Kidney glomerular epithelial cell (primary cell): Measurements from ENCODE around the gene SOX12.

Experiments used
- DNase-seq: peaks from one replicate; lab custom pipeline; 2025; lab: John Stamatoyannopoulos, UW

SOX12 gene

DNA sequence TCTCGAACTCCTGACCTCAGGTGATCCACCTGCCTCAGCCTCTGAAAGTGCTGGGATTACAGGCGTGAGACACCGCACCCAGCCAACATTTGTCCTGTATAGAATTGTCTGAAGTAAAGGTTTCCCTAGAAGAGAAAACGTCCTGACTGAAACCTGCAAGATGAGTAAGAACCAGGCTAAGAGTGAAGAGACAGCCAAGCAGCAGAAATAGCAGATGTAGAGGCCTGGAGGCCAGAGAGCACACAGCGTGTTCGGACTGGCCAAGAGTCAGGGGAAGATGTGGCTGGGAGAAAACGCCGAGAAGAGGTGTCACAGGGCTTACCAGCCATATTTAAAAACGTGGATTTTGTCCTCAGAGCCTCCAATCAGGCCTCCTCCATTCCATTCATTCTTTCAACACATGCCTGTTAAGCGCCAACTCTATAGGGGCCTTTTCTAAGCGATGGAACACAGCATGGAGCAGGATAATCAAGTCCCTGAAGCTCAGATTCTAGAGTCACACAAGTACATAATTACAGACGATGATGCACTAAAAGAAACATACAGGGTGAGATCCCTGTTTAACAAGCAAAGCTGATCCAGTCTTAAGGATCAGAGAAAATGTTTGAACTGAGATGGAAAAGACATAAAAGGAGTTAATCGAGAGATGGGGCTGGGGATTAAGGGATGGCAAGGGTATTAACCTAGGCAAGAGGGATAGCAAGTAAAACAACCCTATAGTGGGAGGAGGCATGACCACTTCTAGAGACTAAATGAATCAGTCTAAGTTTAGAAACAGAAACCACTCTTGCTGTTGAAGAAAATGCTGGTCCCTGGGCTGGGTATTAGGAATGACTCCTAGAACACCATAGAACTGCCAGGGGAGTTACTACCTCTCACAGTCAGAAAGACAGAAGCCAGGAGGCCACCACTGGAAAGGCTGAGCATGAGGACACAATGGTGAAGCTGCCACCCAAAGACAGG, 23.2 kb upstream of the SOX12 start:
- no peak for DNase-seq

DNA sequence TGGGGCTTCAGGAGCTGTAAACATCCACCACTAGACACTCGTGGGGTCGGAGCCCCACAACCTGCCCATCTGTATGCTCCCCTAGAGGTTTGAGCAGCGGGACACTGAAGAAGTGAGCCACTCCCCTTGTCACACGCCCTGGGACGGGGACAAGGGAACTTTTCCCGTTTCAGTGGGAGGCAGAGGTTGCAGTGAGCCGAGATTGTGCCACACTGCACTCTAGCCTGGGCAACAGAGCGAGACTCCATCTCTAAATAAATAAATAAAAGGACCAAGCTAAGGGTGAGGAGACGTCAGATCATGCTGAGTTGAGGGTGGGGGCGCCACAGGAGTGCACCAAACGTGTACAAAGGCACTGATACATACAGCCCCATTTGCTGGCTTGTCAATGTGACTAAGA, 19.6 kb upstream of the SOX12 start:
- no peak for DNase-seq

GRCh38 chr20:308427-309038, 16.8 kb upstream of the SOX12 start:
- no peak for DNase-seq

DNA sequence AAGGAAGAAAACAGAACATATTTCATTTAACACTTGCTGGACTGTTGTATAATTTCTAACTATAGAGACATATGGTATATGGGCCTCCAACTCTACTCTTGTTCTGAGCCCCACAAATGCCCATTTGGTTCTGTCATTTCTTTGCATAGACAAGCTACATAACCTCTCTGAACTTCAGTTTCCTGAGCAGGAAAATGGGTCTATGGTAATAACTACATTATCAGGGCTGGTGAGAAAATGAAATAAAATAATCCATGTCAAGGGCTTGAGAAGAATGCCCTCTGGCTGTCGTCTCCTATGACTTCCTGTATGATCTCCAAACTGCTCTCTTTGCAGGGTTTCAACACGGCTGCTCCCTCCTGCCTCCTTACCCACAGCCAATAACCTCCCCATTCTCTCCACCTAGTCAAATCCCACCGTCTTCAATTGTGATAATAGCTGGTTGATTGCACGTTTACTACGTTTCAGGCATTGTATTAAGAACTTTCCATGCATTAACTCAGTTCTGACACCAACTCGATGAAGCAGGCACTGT, 16.0 kb upstream of the SOX12 start:
- DNase-seq = no peak

- peak; percentile 93 for DNase-seq
These were observed 15.3 kb upstream of the SOX12 start for GRCh38 chr20:309841-310644.

- DNase-seq = no peak
These were observed 14.7 kb upstream of the SOX12 start for GRCh38 chr20:310645-311044.

- no peak for DNase-seq
These were observed 13.7 kb upstream of the SOX12 start for GRCh38 chr20:311609-312008.

DNA sequence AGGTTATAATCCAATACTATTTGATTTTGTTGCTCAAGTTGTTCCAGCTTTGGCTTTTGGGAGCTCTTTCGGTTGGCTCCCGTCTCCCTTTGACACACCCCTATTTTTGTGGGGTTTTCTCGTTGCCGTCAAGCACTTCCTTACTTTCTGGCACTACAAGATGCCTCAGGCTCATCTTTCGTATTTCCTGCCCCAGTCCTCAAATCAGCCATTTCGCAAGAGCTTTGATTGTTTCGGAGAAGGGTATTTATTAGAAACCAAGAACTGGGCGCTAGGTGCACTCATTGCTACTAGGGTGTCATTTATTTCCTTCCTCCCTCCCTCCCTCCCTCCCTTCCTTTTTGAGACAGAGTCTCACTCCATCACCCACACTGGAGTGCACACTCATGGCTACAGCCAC, 13.3 kb upstream of the SOX12 start:
- no peak for DNase-seq

- no peak for DNase-seq
These were observed 12.5 kb upstream of the SOX12 start for GRCh38 chr20:312866-313265.

DNA sequence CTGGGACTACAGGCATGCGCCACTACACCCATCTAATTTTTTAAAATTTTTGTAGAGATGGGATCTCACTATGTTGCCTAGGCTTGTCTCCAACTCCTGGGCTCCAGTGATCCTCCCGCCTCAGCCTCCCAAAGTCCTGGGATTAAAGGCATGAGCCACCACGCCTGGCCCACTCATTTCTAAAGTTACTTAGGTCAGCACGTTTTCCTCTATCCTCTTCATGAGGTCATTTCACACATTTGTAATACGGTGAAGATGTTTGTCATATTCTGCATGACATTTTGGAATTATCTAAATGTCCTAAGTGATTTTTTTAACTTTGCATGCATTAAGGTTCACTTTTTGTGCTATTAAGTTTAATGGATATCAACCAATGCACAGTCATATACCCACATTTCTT, 11.9 kb upstream of the SOX12 start:
- no peak for DNase-seq

DNA sequence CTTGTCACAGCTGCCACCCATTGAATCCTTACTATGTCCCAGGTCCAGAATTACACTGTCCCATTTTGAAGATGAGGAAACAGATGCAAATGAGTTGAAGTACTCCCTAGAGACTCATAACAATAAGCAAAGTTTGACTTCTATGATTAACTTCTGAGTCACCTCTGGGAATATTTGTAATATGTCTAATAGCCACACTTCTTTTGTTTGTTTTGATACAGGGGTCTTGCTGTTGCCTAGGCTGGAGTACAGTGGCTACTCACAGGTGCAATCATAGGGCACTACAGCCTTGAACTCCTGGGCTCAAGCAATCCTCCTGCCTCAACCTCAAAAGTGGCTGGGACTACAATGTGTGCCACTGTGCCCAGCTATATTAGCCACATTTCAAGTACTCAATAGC, 11.4 kb upstream of the SOX12 start:
- DNase-seq = peak; percentile 63

GRCh38 chr20:316316-317068, 8.9 kb upstream of the SOX12 start:
- no peak for DNase-seq

DNA sequence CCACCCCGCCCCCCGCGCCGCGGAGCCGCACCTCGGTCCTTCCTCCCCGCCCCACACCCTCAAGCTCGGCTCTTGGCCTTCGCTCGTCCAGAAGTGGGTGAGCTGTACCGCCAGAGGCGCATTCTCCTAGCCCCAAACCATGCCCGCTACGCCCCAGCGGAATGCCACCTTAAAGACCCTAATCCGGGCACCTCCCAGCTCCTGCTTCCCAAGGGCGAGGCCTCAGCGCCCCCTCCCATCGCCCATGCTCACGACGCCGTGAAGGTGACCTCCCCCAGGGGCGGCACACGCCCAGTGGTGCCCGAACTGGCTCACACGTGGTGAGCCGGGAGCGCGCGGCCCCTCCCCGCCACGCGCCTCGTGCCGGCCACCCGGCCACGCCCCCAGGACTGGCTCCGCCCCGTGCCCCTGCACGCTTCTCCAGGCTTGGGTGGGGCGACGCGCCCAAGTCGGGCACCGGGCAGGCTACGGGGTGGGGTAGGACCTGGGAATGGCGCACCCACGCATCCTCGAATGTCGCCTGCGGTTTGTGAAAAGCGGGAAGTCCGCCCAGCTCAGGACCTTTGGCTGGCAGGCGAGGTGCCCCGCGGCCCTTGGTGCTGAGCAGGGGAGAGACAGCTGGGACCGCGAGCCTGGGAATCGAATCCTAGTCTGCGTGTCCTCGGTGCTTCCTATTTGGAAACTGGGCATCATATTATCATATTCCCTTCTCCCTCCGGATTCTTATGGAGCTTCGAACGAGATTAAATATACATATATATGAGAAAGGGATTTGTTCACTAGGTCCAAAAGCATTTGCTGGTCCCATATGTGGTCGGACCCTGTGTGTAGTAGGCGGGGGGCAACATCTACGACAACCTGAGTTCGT, 941 bp upstream of the SOX12 start:
- DNase-seq = peak; percentile 70

DNA sequence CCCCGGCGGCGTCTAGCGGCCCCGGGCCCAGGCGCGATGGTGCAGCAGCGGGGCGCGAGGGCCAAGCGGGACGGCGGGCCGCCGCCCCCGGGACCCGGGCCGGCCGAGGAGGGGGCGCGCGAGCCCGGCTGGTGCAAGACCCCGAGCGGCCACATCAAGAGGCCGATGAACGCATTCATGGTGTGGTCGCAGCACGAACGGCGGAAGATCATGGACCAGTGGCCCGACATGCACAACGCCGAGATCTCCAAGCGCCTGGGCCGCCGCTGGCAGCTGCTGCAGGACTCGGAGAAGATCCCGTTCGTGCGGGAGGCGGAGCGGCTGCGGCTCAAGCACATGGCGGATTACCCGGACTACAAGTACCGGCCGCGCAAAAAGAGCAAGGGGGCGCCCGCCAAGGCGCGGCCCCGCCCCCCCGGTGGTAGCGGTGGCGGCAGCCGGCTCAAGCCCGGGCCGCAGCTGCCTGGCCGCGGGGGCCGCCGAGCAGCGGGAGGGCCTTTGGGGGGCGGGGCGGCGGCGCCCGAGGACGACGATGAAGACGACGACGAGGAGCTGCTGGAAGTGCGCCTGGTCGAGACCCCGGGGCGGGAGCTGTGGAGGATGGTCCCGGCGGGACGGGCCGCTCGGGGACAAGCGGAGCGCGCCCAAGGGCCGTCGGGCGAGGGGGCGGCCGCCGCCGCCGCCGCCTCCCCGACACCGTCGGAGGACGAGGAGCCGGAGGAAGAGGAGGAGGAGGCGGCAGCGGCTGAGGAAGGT, 715 bp downstream of the SOX12 start:
- peak; percentile 23 for DNase-seq

GRCh38 chr20:326645-327185, 1.4 kb downstream of the SOX12 start:
- DNase-seq = no peak

DNA sequence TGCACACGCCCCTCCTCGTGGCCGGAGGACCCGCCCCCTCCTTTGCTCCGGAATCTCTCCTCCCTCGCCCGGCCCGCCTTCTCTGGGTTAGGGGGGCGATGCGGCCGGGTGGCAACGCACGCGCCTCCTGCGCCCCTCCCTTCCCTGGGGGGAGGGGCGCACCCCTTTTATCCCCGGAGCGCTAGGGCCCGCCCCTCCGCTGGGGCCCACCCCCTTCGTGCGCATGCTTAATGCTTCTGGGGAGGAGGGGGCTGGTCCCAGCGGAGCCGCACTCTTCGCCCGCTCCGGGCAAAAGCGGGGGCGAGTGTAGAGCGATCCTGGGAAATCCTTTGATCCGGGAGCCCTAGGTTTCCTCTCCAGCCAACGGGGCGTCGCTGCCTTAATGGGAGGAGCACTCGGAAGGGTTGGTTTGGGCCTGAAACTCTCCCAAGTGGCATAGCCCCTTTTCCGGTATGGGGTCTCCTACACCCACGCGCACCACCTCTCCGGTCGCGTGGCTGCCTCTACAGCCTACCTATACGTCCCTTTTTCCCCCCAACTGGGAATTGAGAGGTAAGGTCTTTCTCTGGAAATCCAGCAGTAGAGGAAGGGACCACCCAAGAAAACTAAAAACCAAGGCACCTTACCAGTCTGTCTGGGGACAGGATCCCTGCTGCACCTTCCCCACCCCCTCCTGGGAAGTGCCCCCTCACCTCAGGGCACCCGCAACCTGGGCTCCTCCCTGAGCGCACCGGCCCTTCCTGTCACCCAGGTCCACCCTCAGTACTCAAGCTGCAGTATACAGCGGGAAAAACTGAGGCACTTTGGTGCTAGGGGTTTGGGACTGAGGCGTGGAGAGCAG, 2.1 kb downstream of the SOX12 start:
- DNase-seq = peak; percentile 67

DNA sequence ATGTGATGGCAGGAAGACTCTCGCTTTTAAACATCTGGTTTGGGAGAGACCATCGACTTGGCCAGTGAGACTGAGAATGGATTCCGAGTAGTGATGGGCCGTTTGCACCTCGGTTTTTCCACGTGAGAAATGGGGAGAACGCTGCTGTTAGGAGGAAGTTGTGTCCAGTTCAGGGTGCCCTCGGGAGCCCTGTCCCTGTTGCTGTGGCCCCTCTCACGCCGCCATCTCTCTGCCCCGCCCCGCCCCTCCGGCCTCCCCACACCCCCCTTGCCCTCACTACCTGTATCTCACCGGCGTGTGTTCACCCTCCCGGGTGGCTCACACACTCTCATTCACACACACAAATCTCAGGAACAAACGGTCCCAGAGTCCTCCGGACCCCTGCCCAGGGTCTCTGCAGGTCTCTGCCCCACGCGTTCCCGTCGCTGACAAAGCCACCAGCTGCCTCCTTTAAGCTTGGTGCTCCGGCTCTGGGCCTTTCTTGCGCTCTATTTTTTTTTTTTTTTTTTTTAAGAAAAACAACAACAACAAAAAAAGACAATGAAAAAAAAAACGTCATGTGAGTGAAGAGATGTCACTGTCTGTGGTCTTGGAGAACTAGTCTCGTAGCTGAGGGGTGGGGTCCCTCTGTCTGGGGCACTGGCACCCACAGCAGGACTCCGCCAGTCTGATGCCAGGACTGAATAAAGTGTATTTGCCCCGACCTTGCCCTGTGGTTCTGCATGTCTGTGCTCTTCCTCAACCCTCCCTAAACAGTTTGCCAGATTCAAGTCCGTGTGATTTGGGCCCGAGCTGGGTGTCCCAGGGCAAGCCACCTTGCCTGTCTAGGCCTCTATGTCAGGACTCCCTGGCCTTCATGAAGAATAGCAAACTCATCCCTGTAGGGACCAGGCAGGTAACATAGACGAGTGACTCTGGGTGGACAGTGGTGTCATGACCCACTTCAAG, 2.9 kb downstream of the SOX12 start:
- DNase-seq = no peak
